Smooth muscle cell (in vitro differentiated cells): Measurements from ENCODE around the gene IARS2. TPM values are rescaled to one million over a fixed set of nuclear protein-coding genes. Genes with fewer than 3 reads are reported as not detected.
A peak's percentile ranks its signal among the peaks of the same experiment; 100 is the strongest.

Experiments used
- DNase-seq: peaks from one replicate; lab custom pipeline; 2025; ENCODE audit not compliant: unreplicated experiment; lab: John Stamatoyannopoulos, UW
- H2AFZ ChIP-seq: fragments of 200-600 bp; sonication (generic); 2 replicates; pipeline ENCODE4 v1.6.0; 2016; ENCODE audit warnings: antibody characterized with exemption, low read depth, mild to moderate bottlenecking
- H3F3A ChIP-seq: fragments of 200-600 bp; sonication (generic); 2 replicates; pipeline ENCODE4 v1.6.0; 2017; ENCODE audit warnings: antibody characterized with exemption, low read depth
- H3K27ac ChIP-seq: fragments of 200-600 bp; sonication (generic); 2 replicates; pipeline ENCODE4 v1.5.1; 2016; ENCODE audit warnings: low read depth, mild to moderate bottlenecking
- H3K27me3 ChIP-seq: fragments of 200-600 bp; sonication (generic); 2 replicates; pipeline ENCODE4 v1.6.1; 2016; ENCODE audit warnings: low read depth, mild to moderate bottlenecking
- H3K36me3 ChIP-seq: fragments of 200-600 bp; sonication (generic); 2 replicates; pipeline ENCODE4 v1.5.1; 2016; ENCODE audit warnings: low read depth
- H3K4me1 ChIP-seq: fragments of 200-600 bp; sonication (generic); 2 replicates; pipeline ENCODE4 v1.5.1; 2016; ENCODE audit warnings: low read depth
- H3K4me2 ChIP-seq: fragments of 200-600 bp; sonication (generic); 2 replicates; pipeline ENCODE4 v1.6.0; 2016; ENCODE audit warnings: mild to moderate bottlenecking
- H3K4me3 ChIP-seq: fragments of 200-600 bp; sonication (generic); 2 replicates; pipeline ENCODE4 v1.5.1; 2016; ENCODE audit warnings: mild to moderate bottlenecking
- H3K79me2 ChIP-seq: fragments of 200-600 bp; sonication (generic); 2 replicates; pipeline ENCODE4 v1.6.0; 2016; ENCODE audit warnings: low read depth, mild to moderate bottlenecking
- H3K9ac ChIP-seq: fragments of 200-600 bp; sonication (generic); 2 replicates; pipeline ENCODE4 v1.6.0; 2016; ENCODE audit warnings: low read depth
- H3K9me3 ChIP-seq: fragments of 200-600 bp; sonication (generic); replicated peaks from 2 replicates; pipeline ENCODE4 v1.5.1; 2016; ENCODE audit warnings: low read depth
- H4K20me1 ChIP-seq: fragments of 200-600 bp; sonication (generic); 2 replicates; pipeline ENCODE4 v1.6.0; 2016; ENCODE audit warnings: low read depth
- CTCF ChIP-seq: fragments of 200-600 bp; sonication (generic); IDR thresholded peaks from 2 replicates; pipeline ENCODE4 v1.5.1; 2017; ENCODE audit warnings: borderline replicate concordance, mild to moderate bottlenecking, antibody characterized with exemption; ENCODE audit not compliant: insufficient read depth, poor library complexity, severe bottlenecking
- microRNA counts: library from miRNA; unstranded; fragments of <30 nt; microRNA quantifications from one replicate; lab custom pipeline; 2016
- microRNA-seq: library from miRNA; unstranded; fragments of <30 nt; microRNA quantifications from one replicate; pipeline ENCODE4, GENCODE V29; 2016; ENCODE audit warnings: borderline number of aligned reads
- polyA plus RNA-seq: library from polyadenylated mRNA; unstranded; fragments of >200 nt; fragmentation: Nextera tagmentation; extraction: Ambion mirVana; gene quantifications from 2 replicates; pipeline ENCODE4 v1.2.1, GENCODE V29; 2016
- small RNA-seq: library from RNA; depleted of rRNA; stranded (forward); fragments of <200 nt; gene quantifications from one replicate; pipeline ENCODE3, GENCODE V24; 2014
- total RNA-seq: library from RNA; depleted of rRNA; stranded (reverse); fragments of >200 nt; gene quantifications from 2 replicates; pipeline ENCODE4 v1.2.3, GENCODE V29; 2014

The IARS2 gene
- total and polyA plus RNA-seq, 2 experiments from 2014 or later, result 42.5 to 81.0 TPM

GRCh38 chr1:220195701-220196100 lies 101.8 kb downstream of the IARS2 start:
- no peak for TF ChIP-seq CTCF

More at GRCh38 chr1:220195701-220196100, 101.8 kb downstream of the IARS2 start:
- no peak overlapping the region for H3K4me2 ChIP-seq
- H3F3A ChIP-seq, result no peaks in the 10 kb centered on the region
- no peak overlapping the region for H3K9ac ChIP-seq
- no peaks in the 10 kb centered on the region for H4K20me1 ChIP-seq
- no peaks in the 10 kb centered on the region for H3K4me1 ChIP-seq
- no peaks in the 10 kb centered on the region for H3K9me3 ChIP-seq
- no peaks in the 10 kb centered on the region for H3K27me3 ChIP-seq
- H3K27ac ChIP-seq, result no peak overlapping the region
- H2AFZ ChIP-seq, result no peak overlapping the region
- no peak for DNase-seq
- H3K4me3 ChIP-seq, result no peak overlapping the region
- H3K36me3 ChIP-seq, result peaks cover 38% of the 10 kb centered on the region
- no peaks in the 10 kb centered on the region for H3K79me2 ChIP-seq

MicroRNA genes within 50 kb of the gene (microRNA counts, 767-probe panel; counts per million panel counts)
- microRNA hsa-miR-194-5p (lab: Ali Mortazavi, UCI), result 183 counts per million
- 183 counts per million for microRNA hsa-miR-215 (lab: Ali Mortazavi, UCI)

Small RNA genes lying within 50 kb of the gene (microRNA-seq; reads per million reads assigned to microRNA genes)
- gene MIR194-1 (not detected), gene MIR215 (3.5 reads per million)

Small RNA genes lying within 50 kb of the gene (small RNA-seq; reads per million reads assigned to genes)
- 0.11 reads per million for gene MIR194-1
- gene MIR215, result 1.7 reads per million, percentile 41 among the genes with 10 or more reads in this experiment

Other genes with a start within 250 kb of the IARS2 start
- not detected in 2 replicates for gene SLC30A10, start 165.6 kb upstream of the IARS2 start, total RNA-seq
- not detected in 2 replicates for gene SLC30A10, start 165.6 kb upstream of the IARS2 start, polyA plus RNA-seq
- 71.8 and 79.4 TPM in 2 replicates for gene EPRS1, start 47.6 kb upstream of the IARS2 start, total RNA-seq
- gene EPRS1, start 47.6 kb upstream of the IARS2 start, polyA plus RNA-seq, result 40.2 and 47.8 TPM in 2 replicates
- 16.3 and 26.5 TPM in 2 replicates for gene BPNT1, start 4.3 kb upstream of the IARS2 start, total RNA-seq
- 10.1 and 12.1 TPM in 2 replicates for gene BPNT1, start 4.3 kb upstream of the IARS2 start, polyA plus RNA-seq
- gene RAB3GAP2, start 178.3 kb downstream of the IARS2 start, total RNA-seq, result 33.0 and 37.5 TPM in 2 replicates
- gene RAB3GAP2, start 178.3 kb downstream of the IARS2 start, polyA plus RNA-seq, result 12.9 TPM in 2 replicates